ENCODE data around the gene KDM2A. TPM values are rescaled to one million over a fixed set of nuclear protein-coding genes. Genes with fewer than 3 reads are reported as not detected.

Gene KDM2A
- polyA plus RNA-seq, 2 of the 4 experiments (the other 2 are of a cell fraction), result 34.5 to 42.8 TPM

- H3K27ac ChIP-seq, result no peak overlapping the region
- ATAC-seq (no peak), DNase-seq (ENCODE audit: low read depth in 1 of 2, low spot score in 1 of 2) (no peak), FAIRE-seq (no peak)
- 83% methylated on average over 11 of the region's 13 CpGs for WGBS (ENCODE audit: missing lambda C conversion rate)
- POLR2A ChIA-PET, result no interaction called here
- CTCF ChIA-PET, result interaction anchor here (0.8 to 3.6 kb wide), 10 partner anchors 9 to 202 kb away, joined by 3 to 27 read pairs (median 4); no protein-coding TSS in a partner anchor
- H3K4me3 ChIP-seq, result no peak overlapping the region
- peaks cover 10% of the 10 kb centered on the region; the same call in 2 of the 3 replicates for H3K4me1 ChIP-seq
- TF ChIP-seq CBX8 (IDR thresholded peaks at IDR 0.05), result no peak
- no peak for TF ChIP-seq GATA3 (IDR thresholded peaks at IDR 0.05; ENCODE audit: borderline replicate concordance)
- TF ChIP-seq CHD2 (IDR thresholded peaks at IDR 0.05; ENCODE audit: low read length, partially characterized antibody), result no peak
- TF ChIP-seq HOXA7 (CRISPR knock-in tag; IDR thresholded peaks at IDR 0.05), result no peak
- TF ChIP-seq RAD21 (conservative IDR thresholded peaks at IDR 0.05 in 1 of 2, IDR thresholded peaks at IDR 0.05 in 1 of 2), result no peak
- H3K9me3 ChIP-seq, result no peaks in the 10 kb centered on the region
- no peak overlapping the region for H3K4me2 ChIP-seq
Measured at GRCh38 chr11:67283481-67283963, 164.5 kb downstream of the KDM2A start.

DNA sequence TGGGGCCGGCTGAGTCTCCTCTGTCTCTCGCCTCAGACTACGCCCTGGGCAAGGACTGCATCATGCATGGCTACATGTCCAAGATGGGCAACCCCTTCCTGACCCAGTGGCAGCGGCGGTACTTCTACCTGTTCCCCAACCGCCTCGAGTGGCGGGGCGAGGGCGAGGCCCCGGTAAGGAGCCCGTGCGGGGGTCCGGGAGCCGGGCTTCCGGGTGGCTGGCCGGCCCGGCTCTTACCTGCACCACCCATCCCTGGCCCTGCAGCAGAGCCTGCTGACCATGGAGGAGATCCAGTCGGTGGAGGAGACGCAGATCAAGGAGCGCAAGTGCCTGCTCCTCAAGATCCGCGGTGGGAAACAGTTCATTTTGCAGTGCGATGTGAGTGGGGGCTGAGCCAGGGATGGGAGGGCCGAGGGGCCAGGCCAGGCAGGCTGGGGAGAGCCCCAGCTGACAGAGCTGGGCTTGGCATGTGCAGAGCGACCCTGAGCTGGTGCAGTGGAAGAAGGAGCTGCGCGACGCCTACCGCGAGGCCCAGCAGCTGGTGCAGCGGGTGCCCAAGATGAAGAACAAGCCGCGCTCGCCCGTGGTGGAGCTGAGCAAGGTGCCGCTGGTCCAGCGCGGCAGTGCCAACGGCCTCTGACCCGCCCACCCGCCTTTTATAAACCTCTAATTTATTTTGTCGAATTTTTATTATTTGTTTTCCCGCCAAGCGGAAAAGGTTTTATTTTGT lies 165.9 kb downstream of the KDM2A start:
- Histone ChIP-seq H3K4me3 (no peak overlapping the region), H3K4me1 (peaks cover 10% of the 10 kb centered on the region; the same call in 2 of the 3 replicates), H3K4me2 (no peak overlapping the region), H3K9me3 (no peaks in the 10 kb centered on the region), H3K27ac (no peak overlapping the region)
- TF ChIP-seq FOXS1 (CRISPR knock-in tag; IDR thresholded peaks at IDR 0.05) (no peak), HOXB5 (CRISPR knock-in tag; IDR thresholded peaks at IDR 0.05) (no peak), EP300 (IDR thresholded peaks at IDR 0.05) (no peak), SREBF2 (IDR thresholded peaks at IDR 0.05) (no peak), NR3C1 (IDR thresholded peaks at IDR 0.05) (no peak), E2F6 (IDR thresholded peaks at IDR 0.05; ENCODE audit: borderline replicate concordance, low read depth) (no peak), TP53 (CRISPR knock-in tag; IDR thresholded peaks at IDR 0.05) (no peak), BHLHE40 (IDR thresholded peaks at IDR 0.05; ENCODE audit: low read depth, low read length) (no peak), FOSB (CRISPR knock-in tag; IDR thresholded peaks at IDR 0.05) (no peak), PBX3 (IDR thresholded peaks at IDR 0.05) (no peak), SMC3 (IDR thresholded peaks at IDR 0.05) (no peak)
- 92% methylated on average over 45 of the region's 45 CpGs for WGBS (ENCODE audit: missing lambda C conversion rate)
- ChIA-PET POLR2A (no interaction called here), CTCF (interaction anchor here (1.0 to 3.6 kb wide), 4 partner anchors 13 to 204 kb away, joined by 3 to 27 read pairs (median 4); no protein-coding TSS in a partner anchor)
- ATAC-seq, result no peak
- DNase-seq (ENCODE audit: low read depth in 1 of 2, low spot score in 1 of 2), result no peak
- no peak for FAIRE-seq

DNA sequence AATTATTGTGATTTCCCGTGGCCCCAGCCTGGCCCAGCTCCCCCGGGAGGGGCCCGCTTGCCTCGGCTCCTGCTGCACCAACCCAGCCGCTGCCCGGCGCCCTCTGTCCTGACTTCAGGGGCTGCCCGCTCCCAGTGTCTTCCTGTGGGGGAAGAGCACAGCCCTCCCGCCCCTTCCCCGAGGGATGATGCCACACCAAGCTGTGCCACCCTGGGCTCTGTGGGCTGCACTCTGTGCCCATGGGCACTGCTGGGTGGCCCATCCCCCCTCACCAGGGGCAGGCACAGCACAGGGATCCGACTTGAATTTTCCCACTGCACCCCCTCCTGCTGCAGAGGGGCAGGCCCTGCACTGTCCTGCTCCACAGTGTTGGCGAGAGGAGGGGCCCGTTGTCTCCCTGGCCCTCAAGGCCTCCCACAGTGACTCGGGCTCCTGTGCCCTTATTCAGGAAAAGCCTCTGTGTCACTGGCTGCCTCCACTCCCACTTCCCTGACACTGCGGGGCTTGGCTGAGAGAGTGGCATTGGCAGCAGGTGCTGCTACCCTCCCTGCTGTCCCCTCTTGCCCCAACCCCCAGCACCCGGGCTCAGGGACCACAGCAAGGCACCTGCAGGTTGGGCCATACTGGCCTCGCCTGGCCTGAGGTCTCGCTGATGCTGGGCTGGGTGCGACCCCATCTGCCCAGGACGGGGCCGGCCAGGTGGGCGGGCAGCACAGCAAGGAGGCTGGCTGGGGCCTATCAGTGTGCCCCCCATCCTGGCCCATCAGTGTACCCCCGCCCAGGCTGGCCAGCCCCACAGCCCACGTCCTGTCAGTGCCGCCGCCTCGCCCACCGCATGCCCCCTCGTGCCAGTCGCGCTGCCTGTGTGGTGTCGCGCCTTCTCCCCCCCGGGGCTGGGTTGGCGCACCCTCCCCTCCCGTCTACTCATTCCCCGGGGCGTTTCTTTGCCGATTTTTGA lies 166.8 kb downstream of the KDM2A start:
- H3K27ac ChIP-seq, result no peak overlapping the region
- WGBS (ENCODE audit: missing lambda C conversion rate), result 91% methylated on average over 24 of the region's 39 CpGs
- H3K9me3 ChIP-seq, result no peaks in the 10 kb centered on the region
- ChIA-PET POLR2A (interaction anchor here (1.0 kb wide), 1 partner anchor 19 kb away, joined by 3 read pairs; the partner anchor contains the start of gene GRK2), CTCF (interaction anchor here (0.7 to 1.2 kb wide), 4 partner anchors 16 to 32 kb away, joined by 3 to 4 read pairs (median 4); no protein-coding TSS in a partner anchor)
- H3K4me3 ChIP-seq, result no peak overlapping the region
- DNase-seq (ENCODE audit: low read depth in 1 of 2, low spot score in 1 of 2) (no peak), ATAC-seq (no peak), FAIRE-seq (no peak)
- H3K4me1 ChIP-seq, result peaks cover 19% of the 10 kb centered on the region
- TF ChIP-seq, protein P1, sequence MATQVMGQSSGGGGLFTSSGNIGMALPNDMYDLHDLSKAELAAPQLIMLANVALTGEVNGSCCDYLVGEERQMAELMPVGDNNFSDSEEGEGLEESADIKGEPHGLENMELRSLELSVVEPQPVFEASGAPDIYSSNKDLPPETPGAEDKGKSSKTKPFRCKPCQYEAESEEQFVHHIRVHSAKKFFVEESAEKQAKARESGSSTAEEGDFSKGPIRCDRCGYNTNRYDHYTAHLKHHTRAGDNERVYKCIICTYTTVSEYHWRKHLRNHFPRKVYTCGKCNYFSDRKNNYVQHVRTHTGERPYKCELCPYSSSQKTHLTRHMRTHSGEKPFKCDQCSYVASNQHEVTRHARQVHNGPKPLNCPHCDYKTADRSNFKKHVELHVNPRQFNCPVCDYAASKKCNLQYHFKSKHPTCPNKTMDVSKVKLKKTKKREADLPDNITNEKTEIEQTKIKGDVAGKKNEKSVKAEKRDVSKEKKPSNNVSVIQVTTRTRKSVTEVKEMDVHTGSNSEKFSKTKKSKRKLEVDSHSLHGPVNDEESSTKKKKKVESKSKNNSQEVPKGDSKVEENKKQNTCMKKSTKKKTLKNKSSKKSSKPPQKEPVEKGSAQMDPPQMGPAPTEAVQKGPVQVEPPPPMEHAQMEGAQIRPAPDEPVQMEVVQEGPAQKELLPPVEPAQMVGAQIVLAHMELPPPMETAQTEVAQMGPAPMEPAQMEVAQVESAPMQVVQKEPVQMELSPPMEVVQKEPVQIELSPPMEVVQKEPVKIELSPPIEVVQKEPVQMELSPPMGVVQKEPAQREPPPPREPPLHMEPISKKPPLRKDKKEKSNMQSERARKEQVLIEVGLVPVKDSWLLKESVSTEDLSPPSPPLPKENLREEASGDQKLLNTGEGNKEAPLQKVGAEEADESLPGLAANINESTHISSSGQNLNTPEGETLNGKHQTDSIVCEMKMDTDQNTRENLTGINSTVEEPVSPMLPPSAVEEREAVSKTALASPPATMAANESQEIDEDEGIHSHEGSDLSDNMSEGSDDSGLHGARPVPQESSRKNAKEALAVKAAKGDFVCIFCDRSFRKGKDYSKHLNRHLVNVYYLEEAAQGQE (IDR thresholded peaks at IDR 0.05), result no peak
- TF ChIP-seq, protein P2, sequence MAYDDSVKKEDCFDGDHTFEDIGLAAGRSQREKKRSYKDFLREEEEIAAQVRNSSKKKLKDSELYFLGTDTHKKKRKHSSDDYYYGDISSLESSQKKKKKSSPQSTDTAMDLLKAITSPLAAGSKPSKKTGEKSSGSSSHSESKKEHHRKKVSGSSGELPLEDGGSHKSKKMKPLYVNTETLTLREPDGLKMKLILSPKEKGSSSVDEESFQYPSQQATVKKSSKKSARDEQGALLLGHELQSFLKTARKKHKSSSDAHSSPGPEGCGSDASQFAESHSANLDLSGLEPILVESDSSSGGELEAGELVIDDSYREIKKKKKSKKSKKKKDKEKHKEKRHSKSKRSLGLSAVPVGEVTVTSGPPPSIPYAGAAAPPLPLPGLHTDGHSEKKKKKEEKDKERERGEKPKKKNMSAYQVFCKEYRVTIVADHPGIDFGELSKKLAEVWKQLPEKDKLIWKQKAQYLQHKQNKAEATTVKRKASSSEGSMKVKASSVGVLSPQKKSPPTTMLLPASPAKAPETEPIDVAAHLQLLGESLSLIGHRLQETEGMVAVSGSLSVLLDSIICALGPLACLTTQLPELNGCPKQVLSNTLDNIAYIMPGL (CRISPR knock-in tag; IDR thresholded peaks at IDR 0.05; ENCODE audit: borderline replicate concordance), result no peak
- no peak overlapping the region for H3K4me2 ChIP-seq
